Erythroblast (primary cell): Measurements from ENCODE around the gene OR5H1.

ENCODE experiments used
- GATA1 ChIP-seq: IDR thresholded peaks from 2 replicates; pipeline ENCODE4 v1.6.1; 2011; ENCODE audit warnings: low read depth, mild to moderate bottlenecking, control low read depth, low read length, moderate library complexity
- POLR2A ChIP-seq: IDR thresholded peaks from 2 replicates; pipeline ENCODE4 v1.6.1; 2011; ENCODE audit warnings: mild to moderate bottlenecking, low read length

GRCh38 chr3:98166396-98166795, 35.9 kb downstream of the OR5H1 start, which contains the start of gene OR5H15:
- TF ChIP-seq POLR2A, result no peak
- no peak for TF ChIP-seq GATA1
